Colonic mucosa (tissue), 4 donors: ENCODE results near the gene AGRN. TPM values are rescaled to one million over a fixed set of nuclear protein-coding genes. Genes with fewer than 3 reads are reported as not detected.

ENCODE experiments used
- DNase-seq: peaks from one replicate; pipeline ENCODE4 v3.0.0-alpha.2; 2020
- H3K27ac ChIP-seq: fragments of 200-600 bp; one replicate; pipeline ENCODE4 v1.8.0; 2021
- H3K27me3 ChIP-seq: fragments of 200-600 bp; one replicate; pipeline ENCODE4 v1.8.0; 2021
- H3K36me3 ChIP-seq: fragments of 200-600 bp; one replicate; pipeline ENCODE4 v1.8.0; 2021
- H3K4me1 ChIP-seq: fragments of 200-600 bp; one replicate; pipeline ENCODE4 v1.8.0; 2021; ENCODE audit warnings: mild to moderate bottlenecking
- H3K4me3 ChIP-seq: fragments of 200-600 bp; one replicate; pipeline ENCODE4 v1.8.0; 2021
- H3K9ac ChIP-seq, 2 donors: one replicate each; pipeline ENCODE4 v1.7.0; 2013; ENCODE audit warnings: control low read depth in 2 of 2, low read depth in 2 of 2, low read length in 2 of 2
- H3K9me3 ChIP-seq: fragments of 200-600 bp; one replicate; pipeline ENCODE4 v1.8.0; 2021
- CTCF ChIP-seq: fragments of 200-600 bp; IDR thresholded peaks from one replicate; pipeline ENCODE4 v1.8.0; 2022; ENCODE audit warnings: antibody characterized with exemption, mild to moderate bottlenecking
- intact Hi-C: fragments of 100-400 bp; cut with DNase I; formaldehyde crosslinking; loops from one replicate; pipeline ENCODE4 v1.14.1; 2022
- total RNA-seq, 2 donors: library from RNA; stranded (reverse); fragmentation: NEBNext Ultra II Directional in 1 of 2; extraction: Animal tissue kit (Norgen Biotek cat#: 25700) in 1 of 2; gene quantifications; one replicate each; pipeline ENCODE4 v1.2.1, GENCODE V29; 2021
- donor health status: healthy.
- donor health status: DM: no; HTN: no; CAD: no.
- donor health status: DM: no; HTN: no; CAD: no.

The AGRN gene
- total RNA-seq, 2 donors from 2014 or later: 68.1 to 106 TPM

GRCh38 chr1:1019122-1019999 lies 559 bp upstream of the AGRN start:
- Histone ChIP-seq H3K27ac (peak overlapping the region; percentile 85), H3K9ac (no peak overlapping the region), H3K27me3 (no peaks in the 10 kb centered on the region), H3K36me3 (no peaks in the 10 kb centered on the region), H3K4me3 (peak overlapping the region; percentile 75), H3K9me3 (no peaks in the 10 kb centered on the region), H3K4me1 (peaks cover 6% of the 10 kb centered on the region)
- DNase-seq: peak; percentile 81
- TF ChIP-seq CTCF: peak; percentile 19
- intact Hi-C loops: no loop called here

GRCh38 chr1:1020415-1021009 lies 592 bp downstream of the AGRN start:
- Histone ChIP-seq H3K27ac (peak overlapping the region; percentile 85), H3K4me1 (peaks cover 6% of the 10 kb centered on the region), H3K4me3 (peak overlapping the region; percentile 75), H3K9me3 (no peaks in the 10 kb centered on the region), H3K27me3 (no peaks in the 10 kb centered on the region), H3K9ac (peak overlapping the region; percentile 6 to 73), H3K36me3 (no peaks in the 10 kb centered on the region)
- DNase-seq: no peak
- intact Hi-C loops: no loop called here
- no peak for TF ChIP-seq CTCF

GRCh38 chr1:1021010-1021919 lies 1.3 kb downstream of the AGRN start:
- no peak for TF ChIP-seq CTCF
- Histone ChIP-seq H3K4me3 (peak overlapping the region; percentile 75), H3K4me1 (peaks cover 6% of the 10 kb centered on the region), H3K9me3 (no peaks in the 10 kb centered on the region), H3K36me3 (no peaks in the 10 kb centered on the region), H3K27me3 (no peaks in the 10 kb centered on the region), H3K9ac (peak overlapping the region; percentile 6 to 35), H3K27ac (peak overlapping the region; percentile 85)
- DNase-seq: peak; percentile 88
- intact Hi-C loops: no loop called here

GRCh38 chr1:1021920-1022259 lies 2.0 kb downstream of the AGRN start:
- Histone ChIP-seq H3K9ac (no peak overlapping the region), H3K27me3 (no peaks in the 10 kb centered on the region), H3K27ac (no peak overlapping the region), H3K4me3 (no peak overlapping the region), H3K9me3 (no peaks in the 10 kb centered on the region), H3K4me1 (peaks cover 6% of the 10 kb centered on the region), H3K36me3 (no peaks in the 10 kb centered on the region)
- intact Hi-C loops: no loop called here
- no peak for DNase-seq
- no peak for TF ChIP-seq CTCF

GRCh38 chr1:1022302-1023009 lies 2.5 kb downstream of the AGRN start:
- no peak for TF ChIP-seq CTCF
- DNase-seq: no peak
- Histone ChIP-seq H3K36me3 (no peaks in the 10 kb centered on the region), H3K9me3 (no peaks in the 10 kb centered on the region), H3K27me3 (no peaks in the 10 kb centered on the region), H3K9ac (no peak overlapping the region), H3K4me1 (peaks cover 6% of the 10 kb centered on the region), H3K27ac (no peak overlapping the region), H3K4me3 (no peak overlapping the region)
- intact Hi-C loops: no loop called here
